ENCODE data around the gene SHISAL2A. TPM values are rescaled to one million over a fixed set of nuclear protein-coding genes. Genes with fewer than 3 reads are reported as not detected.

The SHISAL2A gene
- total RNA-seq, 2 donors from 2014 or later: not detected

GRCh38 chr1:52599236-52599635 lies 33.7 kb upstream of the SHISAL2A start:
- H3K9me3 ChIP-seq: no peaks in the 10 kb centered on the region
- H3K27me3 ChIP-seq: no peaks in the 10 kb centered on the region
- no peak for ATAC-seq
- H3K4me3 ChIP-seq: no peak overlapping the region
- 86 to 95% methylated on average over 7 of the region's 7 CpGs for WGBS, 2 donors
- no peak overlapping the region for H3K27ac ChIP-seq
- H3K36me3 ChIP-seq (replicated peaks in 1 of 2; ENCODE audit: insufficient read depth in 1 of 2, low read depth in 2 of 2): no peaks in the 10 kb centered on the region
- TF ChIP-seq CTCF (IDR thresholded peaks at IDR 0.05): no peak
- no peak for TF ChIP-seq POLR2A (IDR thresholded peaks at IDR 0.05)
- no peak for DNase-seq
- H3K4me1 ChIP-seq: peaks cover 25% of the 10 kb centered on the region
- intact Hi-C loops (cut with DNase I): no loop called here

GRCh38 chr1:52600533-52601179 lies 32.3 kb upstream of the SHISAL2A start:
- intact Hi-C loops (cut with DNase I): no loop called here
- DNase-seq: no peak
- H3K9me3 ChIP-seq: no peaks in the 10 kb centered on the region
- peaks cover 29% of the 10 kb centered on the region for H3K4me1 ChIP-seq
- H3K27me3 ChIP-seq: no peaks in the 10 kb centered on the region
- ATAC-seq: no peak
- H3K4me3 ChIP-seq: no peak overlapping the region
- no peak for TF ChIP-seq CTCF (IDR thresholded peaks at IDR 0.05)
- no peak for TF ChIP-seq POLR2A (IDR thresholded peaks at IDR 0.05)
- no peaks in the 10 kb centered on the region for H3K36me3 ChIP-seq (replicated peaks in 1 of 2; ENCODE audit: insufficient read depth in 1 of 2, low read depth in 2 of 2)
- 94 to 99% methylated on average over 8 of the region's 8 CpGs for WGBS, 2 donors
- no peak overlapping the region for H3K27ac ChIP-seq

GRCh38 chr1:52601519-52601918 lies 31.4 kb upstream of the SHISAL2A start:
- WGBS, 2 donors: 90 to 93% methylated on average over 3 of the region's 3 CpGs
- intact Hi-C loops (cut with DNase I): no loop called here
- H3K36me3 ChIP-seq (replicated peaks in 1 of 2; ENCODE audit: insufficient read depth in 1 of 2, low read depth in 2 of 2): no peaks in the 10 kb centered on the region
- H3K27ac ChIP-seq: no peak overlapping the region
- ATAC-seq (no peak), DNase-seq (no peak)
- no peaks in the 10 kb centered on the region for H3K27me3 ChIP-seq
- no peak overlapping the region for H3K4me3 ChIP-seq
- H3K4me1 ChIP-seq: peaks cover 29% of the 10 kb centered on the region
- no peak for TF ChIP-seq CTCF (IDR thresholded peaks at IDR 0.05)
- no peak for TF ChIP-seq POLR2A (IDR thresholded peaks at IDR 0.05)
- H3K9me3 ChIP-seq: no peaks in the 10 kb centered on the region

GRCh38 chr1:52601991-52602855 lies 30.7 kb upstream of the SHISAL2A start, which contains the start of gene GPX7:
Gene GPX7, plus strand, starts transcription at chr1:52602371. Its CDS starts 39 bp downstream, at chr1:52602410.
- Histone ChIP-seq H3K27me3 (no peaks in the 10 kb centered on the region), H3K9me3 (no peaks in the 10 kb centered on the region), H3K27ac (peak within 1 kb of the TSS; percentile 40 to 62 (median 54)), H3K4me3 (peak within 1 kb of the TSS; percentile 26 to 50), H3K4me1 (peaks cover 29% of the 10 kb centered on the region), H3K36me3 (replicated peaks in 1 of 2; ENCODE audit: insufficient read depth in 1 of 2, low read depth in 2 of 2) (no peaks in the 10 kb centered on the region)
- DNase-seq (peak; percentile 53 to 66 (median 58)), ATAC-seq (peak; percentile 74)
- TF ChIP-seq CTCF (IDR thresholded peaks at IDR 0.05) (no peak), POLR2A (IDR thresholded peaks at IDR 0.05) (peak; percentile 11 to 51 (median 37))
- intact Hi-C loops (cut with DNase I): no loop called here
- 2 to 30% methylated on average over 4 to 87 of the region's 97 CpGs for WGBS, 2 donors
